Glomerular visceral epithelial cell (primary cell): ENCODE data around the gene NFIC.

Experiments
- DNase-seq: peaks from one replicate; pipeline ENCODE4 v3.0.0-alpha.2; 2016; ENCODE audit errors: extremely low spot score

NFIC gene

GRCh38 chr19:3467437-3468198, 101.2 kb downstream of the NFIC start:
- no peak for DNase-seq

GRCh38 chr19:3468211-3468610, 101.8 kb downstream of the NFIC start:
- DNase-seq = no peak

GRCh38 chr19:3469638-3470499, 103.5 kb downstream of the NFIC start:
- DNase-seq = no peak

- DNase-seq = no peak
Measured at GRCh38 chr19:3470500-3471128, 104.2 kb downstream of the NFIC start.

GRCh38 chr19:3471954-3472655, 105.7 kb downstream of the NFIC start:
- DNase-seq = no peak

- DNase-seq = no peak
Measured at GRCh38 chr19:3474010-3474409, 107.6 kb downstream of the NFIC start.

GRCh38 chr19:3474614-3475013, 108.2 kb downstream of the NFIC start:
- DNase-seq = no peak

GRCh38 chr19:3475449-3475848, 109.1 kb downstream of the NFIC start:
- no peak for DNase-seq

- DNase-seq = no peak
Measured at GRCh38 chr19:3476830-3477229, 110.4 kb downstream of the NFIC start.

- DNase-seq = no peak
Measured at GRCh38 chr19:3477506-3477905, 111.1 kb downstream of the NFIC start.

- no peak for DNase-seq
Measured at GRCh38 chr19:3477951-3478350, 111.6 kb downstream of the NFIC start.

- DNase-seq = no peak
Measured at GRCh38 chr19:3478409-3479176, 112.2 kb downstream of the NFIC start.

GRCh38 chr19:3479177-3479833, 112.9 kb downstream of the NFIC start:
- no peak for DNase-seq

GRCh38 chr19:3479834-3480215, 113.4 kb downstream of the NFIC start:
- peak; percentile 45 for DNase-seq

- DNase-seq = no peak
Measured at GRCh38 chr19:3480383-3481091, 114.2 kb downstream of the NFIC start, which contains the start of gene SMIM24. TSS of gene SMIM24 (minus strand) at chr19:3480525. CDS start at chr19:3480463, 62 bp downstream.

- DNase-seq = no peak
Measured at GRCh38 chr19:3481241-3482090, 115.1 kb downstream of the NFIC start.

- DNase-seq = no peak
Measured at GRCh38 chr19:3482507-3483225, 116.3 kb downstream of the NFIC start.

GRCh38 chr19:3483226-3483628, 116.8 kb downstream of the NFIC start, which contains the start of gene SMIM44:
TSS of gene SMIM44 (minus strand) at chr19:3483441. CDS start at chr19:3483403, 38 bp downstream.
- DNase-seq = no peak
